GM10266 (cell line): ENCODE data around the gene LMAN1L.

Source experiments
- DNase-seq: peaks from one replicate; pipeline ENCODE4 v3.0.0; 2012; ENCODE audit errors: extremely low spot score
- TF ChIP-seq, protein P1 (sequence below): IDR thresholded peaks from 2 replicates; pipeline ENCODE4 v1.5.1; 2012; ENCODE audit warnings: mild to moderate bottlenecking, low read depth; ENCODE audit not compliant: control insufficient read depth, insufficient read depth; ENCODE audit errors: missing control alignments

Gene LMAN1L

DNA sequence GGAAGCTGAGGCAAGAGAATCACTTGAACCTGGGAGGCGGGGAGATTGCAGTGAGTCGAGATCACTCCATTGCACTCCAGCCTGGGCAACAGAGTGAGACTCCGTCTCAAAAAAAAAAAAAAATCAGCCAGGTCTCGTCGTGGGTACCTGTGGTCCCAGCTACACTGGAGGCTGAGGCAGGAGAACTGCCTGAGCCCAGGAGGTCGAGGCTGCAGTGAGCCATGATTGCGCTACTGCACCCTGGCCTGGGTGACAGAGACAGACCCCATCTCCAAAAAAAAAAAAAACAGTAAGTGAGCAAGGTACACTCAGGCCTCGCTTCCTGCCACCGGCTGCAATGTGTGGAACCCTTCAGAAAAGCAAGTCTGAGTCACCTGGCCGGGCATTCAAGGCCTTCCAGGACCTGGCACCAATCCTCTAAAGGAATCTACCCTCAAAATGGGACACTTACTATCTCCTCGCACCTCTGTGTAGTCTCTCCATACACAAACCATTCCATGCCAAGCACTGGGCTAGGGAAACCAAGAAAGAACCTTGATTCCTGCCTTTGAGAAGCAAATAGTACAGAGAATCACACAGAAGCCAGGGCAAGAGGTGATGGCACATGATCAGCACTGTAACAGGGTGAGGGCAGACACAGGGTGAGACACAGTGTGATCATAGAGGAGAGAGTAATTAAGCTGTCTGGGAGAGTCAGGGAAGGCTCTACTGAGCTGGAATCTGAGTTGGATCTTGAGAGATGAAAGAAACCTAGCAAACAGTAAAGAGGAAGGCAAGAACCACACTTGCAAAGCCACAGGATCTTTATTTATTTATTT is 50.8 kb downstream of the LMAN1L start:
- DNase-seq, result no peak
- TF ChIP-seq, protein P1, sequence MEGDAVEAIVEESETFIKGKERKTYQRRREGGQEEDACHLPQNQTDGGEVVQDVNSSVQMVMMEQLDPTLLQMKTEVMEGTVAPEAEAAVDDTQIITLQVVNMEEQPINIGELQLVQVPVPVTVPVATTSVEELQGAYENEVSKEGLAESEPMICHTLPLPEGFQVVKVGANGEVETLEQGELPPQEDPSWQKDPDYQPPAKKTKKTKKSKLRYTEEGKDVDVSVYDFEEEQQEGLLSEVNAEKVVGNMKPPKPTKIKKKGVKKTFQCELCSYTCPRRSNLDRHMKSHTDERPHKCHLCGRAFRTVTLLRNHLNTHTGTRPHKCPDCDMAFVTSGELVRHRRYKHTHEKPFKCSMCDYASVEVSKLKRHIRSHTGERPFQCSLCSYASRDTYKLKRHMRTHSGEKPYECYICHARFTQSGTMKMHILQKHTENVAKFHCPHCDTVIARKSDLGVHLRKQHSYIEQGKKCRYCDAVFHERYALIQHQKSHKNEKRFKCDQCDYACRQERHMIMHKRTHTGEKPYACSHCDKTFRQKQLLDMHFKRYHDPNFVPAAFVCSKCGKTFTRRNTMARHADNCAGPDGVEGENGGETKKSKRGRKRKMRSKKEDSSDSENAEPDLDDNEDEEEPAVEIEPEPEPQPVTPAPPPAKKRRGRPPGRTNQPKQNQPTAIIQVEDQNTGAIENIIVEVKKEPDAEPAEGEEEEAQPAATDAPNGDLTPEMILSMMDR, result no peak

DNA sequence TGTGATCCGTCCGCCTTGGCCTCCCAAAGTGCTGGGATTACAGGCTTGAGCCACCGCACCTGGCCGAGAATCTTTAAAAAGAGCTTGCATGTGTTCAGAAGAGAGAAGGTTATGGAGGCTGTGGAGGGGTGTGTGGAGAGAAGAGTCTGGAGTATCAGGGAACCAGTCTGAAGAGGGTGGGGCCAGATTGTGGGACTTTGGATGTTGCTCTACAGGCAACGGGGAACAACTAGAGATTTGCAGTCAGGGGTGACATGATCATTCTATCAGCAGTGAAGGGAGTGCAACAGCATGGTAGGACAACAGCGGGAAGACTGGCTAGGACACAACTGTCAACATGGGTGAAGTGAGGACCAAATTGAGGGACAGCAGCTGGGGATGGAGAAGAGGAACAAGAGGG is 51.7 kb downstream of the LMAN1L start:
- TF ChIP-seq, protein P1, result no peak
- DNase-seq, result no peak

DNA sequence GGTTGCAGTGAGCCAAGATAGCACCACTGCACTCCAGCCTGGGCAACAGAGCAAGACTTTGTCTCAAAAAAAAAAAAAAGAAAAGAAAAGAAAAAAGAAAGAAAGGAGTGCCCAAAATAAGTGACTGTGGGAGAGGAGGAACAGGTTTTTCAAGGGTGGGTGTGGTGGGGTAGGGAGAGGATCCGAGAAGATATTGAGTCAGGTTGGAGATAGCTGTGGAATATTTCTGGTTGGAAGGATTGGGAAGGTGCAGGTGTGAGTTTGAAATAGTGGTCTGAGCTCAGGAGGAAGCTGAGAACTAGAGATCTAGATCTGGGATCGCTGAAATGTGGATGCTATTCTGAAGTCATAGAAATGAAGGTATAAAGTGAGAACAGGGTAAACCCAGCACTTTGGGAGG is 52.7 kb downstream of the LMAN1L start:
- TF ChIP-seq, protein P1, result no peak
- no peak for DNase-seq

DNA sequence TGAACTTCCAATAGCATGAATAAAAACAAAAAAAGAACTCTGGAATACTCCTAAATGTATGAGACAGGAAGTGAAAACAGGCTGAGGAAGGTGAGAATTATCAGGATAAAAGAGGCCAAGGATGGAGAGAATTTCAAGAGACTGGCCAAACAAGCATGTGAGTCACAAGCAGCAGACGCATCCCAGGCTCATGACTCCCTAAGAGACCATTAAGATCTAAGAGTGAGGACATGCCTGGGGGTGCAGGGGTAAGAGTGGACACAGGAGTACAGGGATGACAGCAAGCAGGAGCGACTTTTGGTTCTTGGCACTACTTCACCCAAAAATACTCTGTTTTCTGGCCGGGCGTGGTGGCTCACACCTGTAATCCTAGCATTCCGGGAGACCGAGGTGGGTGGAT is 53.5 kb downstream of the LMAN1L start:
- no peak for DNase-seq
- TF ChIP-seq, protein P1, result no peak

DNA sequence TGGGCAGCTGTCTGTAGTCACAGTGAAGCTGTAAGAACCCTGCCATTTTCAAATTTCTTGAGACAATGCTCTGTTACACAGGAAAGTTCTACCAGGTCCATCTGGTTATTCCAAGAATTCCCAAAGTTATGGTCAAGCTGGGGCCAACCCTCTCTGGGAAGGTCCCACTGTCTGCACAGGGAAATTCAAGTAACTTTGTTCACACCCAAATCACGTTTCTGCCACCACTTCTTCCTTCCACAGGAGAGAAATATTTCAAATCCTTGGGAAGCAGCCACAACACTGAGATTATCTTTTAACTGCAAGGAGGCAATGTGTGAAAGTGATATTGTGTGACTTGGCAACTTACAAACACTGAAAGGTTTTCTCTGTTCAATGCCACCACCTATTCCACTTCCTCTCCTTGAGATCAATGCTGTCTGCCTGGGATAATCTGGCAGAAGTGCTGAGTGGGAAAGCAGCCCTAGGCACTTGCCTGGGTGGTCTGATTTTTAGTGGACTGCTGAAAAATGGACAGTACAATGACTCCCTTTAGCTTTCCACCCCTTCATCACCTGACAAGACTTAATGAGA is 54.9 kb downstream of the LMAN1L start:
- TF ChIP-seq, protein P1, result no peak

DNA sequence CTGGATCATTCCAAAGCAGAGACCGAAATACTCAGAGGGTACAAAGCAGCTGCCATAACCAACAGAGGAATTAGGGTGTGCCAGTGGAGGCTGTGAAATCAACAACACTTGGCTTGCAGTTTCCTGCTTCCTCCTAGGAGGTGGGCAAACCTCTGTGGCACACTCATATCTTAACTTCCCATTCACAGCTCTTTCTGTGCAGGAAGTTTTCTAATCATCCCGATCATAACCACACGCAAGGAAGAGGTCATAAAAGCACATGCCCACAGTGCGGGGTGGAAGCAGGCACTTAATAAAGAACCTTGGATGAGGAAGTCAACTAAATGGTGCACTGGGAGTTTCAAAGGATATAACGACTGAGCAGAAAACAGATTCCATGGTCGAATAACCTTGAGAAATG is 55.4 kb downstream of the LMAN1L start:
- no peak for DNase-seq
- TF ChIP-seq, protein P1, result no peak

More for the DNA sequence above, 54.9 kb downstream of the LMAN1L start:
- no peak for DNase-seq

DNA sequence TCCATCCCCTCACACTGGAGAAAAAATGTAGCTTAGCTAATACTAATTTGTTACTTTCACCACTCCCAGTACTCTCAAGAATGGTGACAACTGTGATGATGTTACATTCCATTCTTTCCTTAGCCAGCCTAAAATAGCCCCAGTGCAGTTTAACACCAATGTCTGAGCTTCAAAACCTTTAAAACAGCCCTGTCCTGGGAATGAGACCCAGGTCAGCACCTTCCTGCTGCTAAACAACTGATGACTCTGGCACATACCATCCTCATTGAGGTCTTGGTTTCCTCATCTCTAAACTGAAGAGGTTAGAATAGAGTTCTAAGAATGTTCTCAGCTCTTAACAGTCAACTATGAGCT is 56.7 kb downstream of the LMAN1L start:
- TF ChIP-seq, protein P1, result no peak
- DNase-seq, result no peak
